HT1080 (cell line): ENCODE data around the gene FARP2. TPM values are rescaled to one million over a fixed set of nuclear protein-coding genes. Genes with fewer than 3 reads are reported as not detected.

Experiments used
- DNase-seq: peaks from one replicate; pipeline ENCODE4 v3.0.0-alpha.2; 2015; ENCODE audit warnings: low read depth
- total RNA-seq: library from RNA; depleted of rRNA; stranded (reverse); fragments of >200 nt; shearing (Covaris generic); gene quantifications from 2 replicates; pipeline ENCODE4 v1.2.3, GENCODE V29; 2014

The FARP2 gene
- total RNA-seq, 1 experiment from 2014 or later: 33.8 TPM

DNA sequence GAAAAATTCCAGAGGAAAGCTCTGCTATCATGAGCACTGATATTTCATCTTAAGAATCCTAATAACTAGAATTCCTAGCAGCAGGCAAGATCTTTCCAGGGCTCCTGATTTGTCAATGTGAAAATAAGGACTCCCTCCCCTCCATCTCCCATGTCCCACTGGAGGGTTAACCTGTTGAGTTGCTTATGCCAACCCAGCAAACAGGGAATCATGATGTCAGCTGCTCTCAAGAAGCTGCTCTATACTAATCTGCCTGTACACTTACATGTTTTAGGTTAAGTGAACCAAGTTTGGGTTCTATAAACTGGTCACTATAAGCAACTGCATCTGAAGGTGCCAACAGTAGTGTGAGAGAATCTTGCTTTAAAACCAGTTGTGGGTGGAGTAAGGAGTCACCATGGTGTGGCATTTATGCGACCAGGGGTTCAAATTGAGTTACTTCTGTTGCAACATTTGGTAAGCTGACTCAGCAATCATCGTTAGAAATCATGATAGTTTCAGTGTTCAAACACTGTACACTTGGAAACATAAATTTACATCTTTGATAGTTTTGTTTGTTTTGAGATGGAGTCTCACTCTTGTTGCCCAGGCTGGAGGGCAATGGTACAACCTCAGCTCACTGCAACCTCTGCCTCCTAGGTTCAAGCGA, 98.9 kb downstream of the FARP2 start:
- DNase-seq: no peak

DNA sequence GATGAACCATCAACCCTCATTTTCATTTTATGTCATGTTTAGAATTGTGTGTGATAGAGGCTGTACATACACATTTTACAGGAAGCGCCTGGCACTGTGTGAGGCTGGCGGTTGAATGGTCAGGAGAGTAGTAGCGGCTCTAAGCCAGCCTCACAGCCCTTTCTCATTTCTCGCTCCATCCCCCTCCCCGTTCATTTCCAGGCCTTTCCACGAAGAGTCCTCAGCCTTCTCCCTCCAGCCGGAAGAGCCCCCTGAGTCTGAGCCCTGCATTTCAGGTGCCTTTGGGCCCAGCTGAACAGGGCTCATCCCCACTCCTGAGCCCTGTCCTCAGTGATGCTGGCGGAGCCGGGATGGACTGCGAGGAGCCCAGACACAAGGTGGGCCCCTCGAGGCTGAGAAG, 100.5 kb downstream of the FARP2 start:
- DNase-seq: no peak

DNA sequence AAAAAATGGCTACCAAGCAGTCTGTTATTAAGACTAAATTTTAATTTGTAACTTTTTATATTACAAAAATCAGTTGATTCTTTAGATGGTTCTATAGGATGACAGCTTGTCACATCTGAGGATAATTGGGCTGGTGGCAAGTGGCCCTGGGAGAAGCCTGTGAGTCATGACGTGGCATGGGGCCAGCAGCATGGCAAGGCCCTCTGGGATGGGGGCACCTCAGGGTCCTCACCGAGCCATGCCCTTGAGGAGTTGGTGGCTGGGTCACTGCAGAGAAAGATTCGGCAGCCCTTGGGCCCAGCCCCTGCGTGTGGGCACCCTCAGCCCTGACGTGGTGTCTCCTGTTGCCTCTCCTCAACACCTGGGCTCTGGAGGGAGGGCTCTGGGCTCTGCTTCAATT, 102.6 kb downstream of the FARP2 start:
- no peak for DNase-seq

DNA sequence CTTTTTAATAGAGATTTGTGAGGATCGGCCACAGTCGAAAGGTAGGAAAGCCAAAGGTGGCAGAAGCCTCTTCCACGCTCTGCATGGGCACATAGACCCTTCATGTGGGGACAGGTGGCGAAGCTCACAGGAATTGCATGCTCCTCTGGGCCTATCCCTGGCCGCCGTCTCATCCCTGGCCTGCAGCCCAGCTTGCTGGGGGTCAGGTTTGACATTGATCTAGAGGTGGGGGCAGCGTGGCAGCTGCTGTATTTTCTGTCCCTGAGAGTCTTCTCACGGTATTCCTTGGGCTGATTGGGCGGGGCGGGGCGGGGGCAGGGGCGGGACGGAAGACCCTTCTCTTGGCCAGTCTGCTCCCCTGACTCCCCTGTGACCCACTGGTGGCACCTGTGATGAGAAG, 103.4 kb downstream of the FARP2 start:
- DNase-seq: no peak

DNA sequence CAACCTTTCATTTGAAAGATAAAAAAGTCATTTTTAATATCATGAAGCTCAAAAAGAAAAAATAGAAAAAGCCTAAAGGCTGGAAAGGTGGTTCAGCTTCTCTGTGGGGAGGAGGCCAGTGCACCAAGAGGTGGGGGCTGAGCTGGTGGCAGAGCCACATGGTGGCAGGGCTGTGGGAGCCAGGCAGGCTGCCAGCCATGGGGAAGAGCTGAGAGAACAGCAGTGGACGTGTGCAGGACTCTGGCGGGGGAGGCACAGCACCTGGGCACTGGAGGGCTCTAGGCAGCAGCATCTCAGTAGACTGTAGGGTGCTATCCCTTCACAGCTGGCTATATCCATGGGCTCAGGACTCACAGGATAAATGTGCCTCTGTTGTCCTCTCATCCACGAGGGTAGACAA, 104.5 kb downstream of the FARP2 start:
- no peak for DNase-seq

DNA sequence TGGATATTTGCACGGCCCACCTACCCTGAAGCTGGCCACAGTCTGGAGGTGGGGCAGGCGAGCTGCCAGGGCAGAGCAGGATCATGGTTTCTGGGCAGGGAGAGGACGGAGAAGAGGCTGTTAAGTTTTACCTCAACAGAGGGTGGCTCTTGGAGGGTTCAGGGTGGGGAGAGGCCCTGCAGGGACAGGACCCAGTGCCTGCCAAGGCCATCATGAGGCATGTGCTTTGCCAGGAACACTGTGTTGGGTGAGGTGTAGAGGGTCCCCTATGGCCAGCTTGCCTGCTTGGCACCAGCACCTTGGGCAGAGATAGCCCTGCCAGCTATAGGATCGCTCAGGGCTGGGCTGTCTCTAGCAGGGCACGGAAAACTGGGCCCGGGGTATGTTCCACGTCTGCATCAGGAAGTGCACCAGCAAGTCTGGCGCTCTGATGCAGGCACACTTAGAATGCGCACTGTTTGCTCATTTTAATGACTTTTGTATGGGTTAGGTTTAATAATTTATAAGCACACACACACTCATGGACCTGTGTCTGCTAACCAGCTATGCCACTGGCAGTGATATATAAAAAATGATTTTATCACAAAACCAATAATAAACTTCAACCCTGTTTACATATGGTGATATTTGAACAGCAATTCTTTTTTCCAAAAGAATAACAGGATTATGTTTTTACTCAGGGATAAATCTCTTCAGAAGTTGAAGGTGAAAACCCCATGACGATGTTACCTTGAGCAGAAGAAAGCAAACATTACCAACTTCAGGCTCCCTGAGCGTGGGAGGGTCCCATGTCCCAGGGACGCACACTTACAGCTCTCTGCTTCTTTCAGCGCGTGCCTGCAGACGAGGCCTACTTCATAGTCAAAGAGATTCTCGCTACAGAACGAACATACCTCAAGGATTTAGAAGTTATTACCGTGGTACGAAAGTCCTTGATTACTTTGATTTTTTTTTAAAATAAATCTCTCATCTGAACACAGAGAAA, 105.9 kb downstream of the FARP2 start:
- DNase-seq: no peak

DNA sequence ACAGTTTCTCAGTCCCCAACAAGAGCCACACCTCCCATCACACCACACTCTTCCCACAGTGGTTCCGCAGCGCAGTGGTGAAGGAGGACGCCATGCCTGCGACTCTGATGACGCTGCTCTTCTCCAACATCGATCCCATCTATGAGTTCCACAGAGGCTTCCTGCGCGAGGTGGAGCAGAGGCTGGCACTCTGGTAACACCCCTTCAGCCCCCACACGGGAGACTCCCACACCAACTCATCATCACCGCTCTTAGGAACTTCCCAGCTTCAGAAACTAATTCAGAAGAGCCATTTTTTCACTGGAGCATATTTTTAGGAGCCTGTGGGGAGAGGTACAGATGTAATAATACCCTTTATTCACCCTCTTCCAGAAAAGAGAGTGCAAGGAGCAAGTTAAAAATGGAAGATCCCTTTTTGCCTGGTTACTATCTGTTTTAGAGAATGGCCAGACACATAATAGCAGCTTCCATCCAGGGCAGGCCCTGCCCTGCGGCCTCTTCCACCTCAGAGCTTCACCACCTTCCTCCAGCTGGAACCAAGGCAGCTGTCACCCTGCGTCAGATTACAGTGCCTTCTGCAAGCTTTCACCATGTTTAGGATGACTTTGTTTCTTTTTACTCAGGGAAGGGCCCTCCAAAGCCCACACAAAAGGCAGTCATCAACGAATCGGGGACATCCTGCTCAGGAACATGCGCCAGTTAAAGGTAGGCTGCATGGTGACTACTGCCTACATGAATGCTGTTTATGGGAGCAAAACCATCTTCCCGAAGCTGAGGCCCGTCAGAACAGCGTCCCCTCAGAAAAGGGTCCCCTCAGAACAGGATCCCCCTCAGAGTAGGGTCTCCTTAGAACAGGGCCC, 107.4 kb downstream of the FARP2 start:
- no peak for DNase-seq

DNA sequence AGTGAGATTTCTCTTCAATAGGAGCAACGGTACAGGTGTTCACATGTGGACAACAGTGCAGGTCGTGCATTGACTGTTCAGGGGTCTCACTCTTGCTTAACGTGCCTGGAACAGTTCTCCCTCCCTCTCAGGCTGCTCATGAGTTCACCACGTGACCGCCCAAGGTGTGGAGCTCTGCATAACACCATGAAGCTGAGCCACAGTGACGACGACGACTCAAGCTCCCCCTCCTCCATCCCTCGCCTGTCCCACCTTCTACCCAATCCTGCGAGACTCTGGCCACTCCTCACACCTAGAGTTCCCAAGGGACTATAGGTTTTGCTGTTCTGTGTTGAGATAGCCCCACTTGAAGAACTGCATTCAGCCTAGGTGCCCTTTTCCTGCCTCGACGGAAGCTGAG, 109.5 kb downstream of the FARP2 start:
- no peak for DNase-seq

DNA sequence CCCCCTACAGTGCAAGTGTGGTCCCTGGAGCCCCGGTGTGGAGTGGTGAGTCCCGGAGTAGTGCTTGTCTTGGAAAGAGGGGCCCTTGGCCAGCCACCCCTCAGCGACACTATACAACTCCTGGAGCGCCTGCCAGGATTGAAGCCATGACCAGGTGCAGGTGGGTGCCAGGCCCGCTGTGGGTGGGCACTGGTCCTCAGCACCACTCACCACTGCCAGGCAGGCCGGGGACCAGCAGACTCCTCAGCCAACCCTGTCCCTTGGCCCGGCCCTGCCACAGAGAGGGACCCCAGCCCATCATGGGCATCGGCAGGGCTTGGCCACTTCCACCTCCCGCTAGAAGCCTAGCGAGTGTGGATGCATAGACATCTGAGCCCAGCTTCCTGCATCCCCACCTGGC, 110.1 kb downstream of the FARP2 start:
- DNase-seq: no peak

DNA sequence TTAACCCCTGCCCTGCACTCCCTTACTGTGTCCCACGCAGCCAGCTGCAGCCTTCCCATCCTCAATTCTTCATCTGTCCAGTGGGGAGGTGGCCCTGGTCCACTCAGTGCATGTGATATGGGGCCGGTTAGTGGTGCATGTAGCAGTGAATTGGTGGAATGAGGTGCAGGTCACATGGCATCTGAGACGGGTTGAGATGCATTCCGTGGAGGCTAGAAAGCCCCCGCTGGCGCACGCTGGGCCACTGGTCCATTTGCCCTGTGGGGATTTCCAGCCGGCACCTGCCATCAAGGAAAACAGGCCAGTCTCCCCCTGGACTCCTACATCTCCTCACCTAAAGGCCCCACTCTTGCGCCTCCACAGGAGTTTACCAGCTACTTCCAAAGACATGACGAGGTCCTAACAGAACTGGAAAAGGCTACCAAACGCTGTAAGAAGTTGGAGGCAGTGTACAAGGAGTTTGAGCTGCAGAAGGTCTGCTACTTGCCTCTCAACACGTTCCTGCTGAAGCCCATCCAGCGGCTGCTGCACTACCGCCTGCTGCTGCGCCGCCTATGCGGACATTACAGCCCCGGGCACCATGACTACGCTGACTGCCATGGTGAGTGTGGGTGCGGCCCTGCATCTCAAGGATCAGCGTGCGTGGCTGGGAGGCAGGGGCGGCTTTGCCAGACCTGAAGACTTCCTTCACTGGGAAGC, 111.8 kb downstream of the FARP2 start:
- no peak for DNase-seq

DNA sequence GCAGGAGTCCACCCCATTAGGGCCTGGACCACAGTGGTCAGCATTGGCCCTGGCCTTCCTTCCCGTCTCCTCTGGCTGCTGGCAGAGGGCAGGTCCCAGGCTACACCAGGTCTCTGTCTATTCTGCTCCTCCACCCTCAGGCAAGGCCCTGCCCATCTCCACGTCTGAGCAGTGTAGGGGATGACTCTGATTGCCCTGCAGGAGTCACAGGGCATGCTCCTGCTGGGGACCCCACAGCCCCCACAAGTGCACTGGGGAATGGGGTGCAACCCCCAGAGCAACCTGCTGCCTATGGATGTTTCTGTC, 112.3 kb downstream of the FARP2 start:
- no peak for DNase-seq

DNA sequence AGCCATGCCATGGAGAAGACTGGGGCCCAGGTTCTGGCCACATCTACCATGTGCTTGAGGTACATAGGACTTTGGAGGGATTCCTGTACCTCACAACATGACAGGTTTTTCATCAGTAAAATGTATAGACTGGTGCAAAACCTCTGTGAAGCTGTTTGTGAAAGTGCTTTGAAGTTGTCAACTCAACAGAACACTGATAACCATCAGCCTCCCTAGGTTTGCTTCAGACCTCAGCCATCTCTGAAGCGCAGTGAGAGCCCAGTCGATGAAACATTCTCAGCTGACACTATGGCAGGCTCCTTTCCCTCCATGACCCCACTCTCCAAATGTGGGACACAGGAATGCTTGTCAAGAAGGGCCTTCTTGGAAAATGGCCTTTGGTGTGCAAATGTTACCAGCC, 113.7 kb downstream of the FARP2 start:
- DNase-seq: no peak

DNA sequence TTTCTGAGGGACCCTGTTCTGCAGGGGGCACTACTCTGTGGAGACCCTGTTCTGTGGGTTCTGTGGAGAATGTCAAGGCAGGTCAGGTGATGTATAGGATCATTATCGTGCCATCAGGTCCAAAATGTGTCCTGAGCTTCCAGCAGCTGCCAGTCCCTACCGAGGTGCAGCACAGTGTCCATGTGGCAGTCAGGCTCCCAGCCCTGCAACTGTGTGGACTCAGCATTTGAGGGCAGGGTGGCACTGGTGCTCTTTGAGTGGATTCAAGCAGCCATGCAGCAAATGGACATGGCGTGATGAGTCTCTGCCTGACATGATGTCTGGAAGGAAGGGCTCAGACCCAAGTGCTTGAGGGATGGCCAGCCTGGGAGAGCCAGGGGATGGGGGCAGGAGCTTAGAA, 117.3 kb downstream of the FARP2 start:
- DNase-seq: no peak

DNA sequence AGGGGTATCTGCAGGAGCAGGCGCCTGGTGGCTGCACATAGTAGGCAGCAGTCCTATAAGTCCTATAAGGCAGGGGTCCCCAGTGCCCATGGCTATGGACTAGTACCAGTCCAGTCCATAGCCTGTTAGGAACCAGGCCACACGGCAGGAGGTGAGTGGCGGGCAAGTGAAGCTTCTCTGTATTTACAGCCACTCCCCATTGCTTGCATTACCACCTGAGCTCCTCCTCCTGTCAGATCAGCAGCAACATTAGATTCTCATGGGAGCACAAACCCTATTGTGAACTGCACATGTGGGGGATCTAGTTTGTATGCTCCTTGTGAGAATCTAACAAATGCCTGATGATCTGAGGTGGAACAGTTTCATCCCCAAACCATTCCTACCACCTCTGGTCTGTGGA, 119.2 kb downstream of the FARP2 start:
- no peak for DNase-seq

DNA sequence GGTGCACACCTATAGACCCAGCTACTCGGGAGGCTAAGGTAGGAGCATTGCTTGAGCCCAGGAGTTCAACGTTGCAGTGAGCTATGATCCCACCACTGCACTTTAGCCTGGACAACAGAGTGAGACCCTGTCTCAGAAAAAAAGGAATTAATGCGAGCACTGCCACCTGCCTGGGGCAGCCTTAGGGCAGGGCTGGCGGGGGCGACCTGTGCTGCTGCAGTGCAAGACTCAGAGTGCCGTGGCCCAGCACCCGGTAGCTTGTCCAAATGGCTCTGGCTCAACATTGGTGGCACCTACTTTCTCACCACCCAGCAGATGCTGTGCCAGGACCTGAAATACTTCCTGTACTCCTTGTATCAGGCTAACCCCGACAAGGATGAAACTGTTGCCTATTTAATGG, 122.1 kb downstream of the FARP2 start:
- DNase-seq: no peak

DNA sequence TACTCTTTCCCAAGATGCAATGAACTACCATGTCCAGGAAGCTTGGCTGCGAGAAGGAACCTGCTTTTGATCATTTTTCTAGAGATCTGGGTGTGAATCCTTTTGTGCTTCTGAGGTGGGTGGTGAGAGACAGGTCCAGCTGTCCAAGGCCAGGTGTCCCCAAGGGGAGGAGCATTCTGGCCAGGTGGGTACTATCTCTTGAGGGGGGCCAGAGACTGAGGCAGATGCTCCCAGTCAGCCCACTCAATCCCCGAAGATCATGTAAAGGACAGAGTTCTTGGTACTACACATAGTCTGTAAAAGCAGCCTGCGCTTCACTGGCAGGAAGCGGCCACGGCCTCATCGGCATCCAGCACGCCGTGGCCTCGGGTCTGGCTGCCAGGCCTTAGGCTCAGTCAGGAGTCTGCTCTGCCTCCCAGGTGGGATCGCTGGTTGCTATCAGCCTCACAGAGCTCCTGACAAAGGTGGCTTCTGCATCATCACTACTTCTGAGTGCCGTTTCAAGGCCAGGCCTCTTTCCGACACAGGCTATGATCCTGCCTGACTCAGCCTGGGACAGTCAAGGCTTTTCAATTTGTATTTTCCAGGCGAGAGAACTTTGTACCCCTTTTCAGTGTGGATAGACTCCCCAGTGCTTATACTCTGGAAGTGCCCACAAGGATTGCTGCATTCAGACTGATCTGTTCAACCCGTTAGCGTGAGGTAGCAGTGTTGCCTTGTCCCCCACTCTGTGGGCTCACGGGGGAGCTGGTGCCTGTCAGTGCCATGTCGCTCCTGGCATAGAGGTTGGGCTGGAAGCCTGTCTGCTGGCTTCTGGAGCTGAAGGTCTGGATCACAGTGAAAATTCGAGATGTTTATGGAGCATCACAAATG, 123.2 kb downstream of the FARP2 start:
- DNase-seq: no peak

DNA sequence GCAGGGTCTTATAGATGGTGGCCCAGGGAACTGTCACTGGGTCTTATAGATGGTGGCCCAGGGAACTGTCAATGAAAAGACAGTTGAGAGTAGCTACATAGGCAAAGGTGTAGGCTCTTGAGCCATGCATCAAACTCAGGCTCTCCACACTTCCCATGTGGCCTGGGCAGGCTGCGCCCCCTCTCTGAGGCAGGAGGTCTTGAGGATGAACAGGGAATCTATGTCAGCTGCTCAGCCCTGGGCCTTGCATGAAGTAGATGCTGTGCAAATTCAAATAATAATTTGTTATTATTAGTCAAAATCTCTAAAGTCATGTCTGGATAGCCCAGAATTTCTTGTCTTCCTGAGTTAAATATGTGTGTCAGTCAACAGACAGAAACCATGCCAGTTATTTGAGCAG, 125.6 kb downstream of the FARP2 start:
- no peak for DNase-seq

DNA sequence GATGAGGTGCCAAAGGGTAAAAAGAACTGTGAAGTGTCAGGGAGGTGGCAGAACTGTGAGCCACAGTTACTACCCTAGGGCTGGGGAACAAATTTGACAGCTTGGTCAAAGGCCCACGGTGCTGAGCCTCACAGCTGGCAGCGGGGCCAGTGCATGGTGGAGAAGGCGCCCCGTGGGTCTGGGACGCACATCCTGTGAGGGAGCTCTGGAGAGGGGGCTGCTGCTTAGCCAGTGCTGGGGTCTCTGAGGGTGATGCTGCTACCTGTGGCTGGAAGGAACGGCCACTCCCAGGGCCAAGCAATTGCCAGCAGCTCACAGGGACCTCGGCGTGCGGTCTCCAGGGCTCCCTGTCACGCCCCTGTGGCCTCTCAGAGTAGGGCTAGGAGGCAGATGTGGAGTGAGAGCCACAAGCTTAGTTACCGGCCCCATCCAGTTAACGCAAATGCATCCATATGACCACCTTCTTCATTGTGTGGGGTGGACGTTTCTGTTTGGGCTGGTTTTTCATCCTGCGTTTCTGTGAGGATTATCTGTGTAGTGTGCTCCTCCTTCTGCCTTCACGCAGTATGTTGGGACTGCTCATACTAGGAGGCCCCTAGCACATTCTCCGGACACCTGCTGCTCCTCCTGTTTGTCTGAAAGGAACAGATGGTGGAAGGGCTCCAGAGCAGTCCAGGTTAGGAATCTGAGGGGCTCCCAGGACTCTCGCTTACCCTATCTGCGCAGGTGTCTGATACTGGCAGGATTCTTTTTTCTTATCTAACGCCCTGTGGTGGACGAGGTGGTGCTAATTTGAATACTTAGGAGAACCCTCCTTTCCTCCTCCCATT, 126.3 kb downstream of the FARP2 start:
- no peak for DNase-seq

DNA sequence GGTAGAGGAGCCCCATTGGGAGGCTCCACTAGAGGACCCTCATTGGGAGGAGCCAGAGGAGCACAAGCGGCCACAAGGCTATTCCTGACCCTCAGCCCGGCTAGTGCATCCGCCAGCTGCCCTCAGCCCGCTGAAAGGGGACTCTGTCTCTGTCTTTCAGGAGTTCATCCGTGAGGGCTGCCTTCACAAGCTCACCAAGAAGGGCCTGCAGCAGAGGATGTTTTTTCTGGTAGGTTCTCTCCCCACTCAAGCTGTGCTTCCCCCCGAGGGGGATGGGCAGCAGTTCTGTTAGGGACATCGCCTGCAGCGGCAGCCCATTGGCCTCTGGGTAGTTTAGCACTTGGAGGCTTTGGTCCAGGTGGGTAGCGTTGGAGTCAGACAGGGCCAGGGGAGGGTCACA, 127.2 kb downstream of the FARP2 start:
- no peak for DNase-seq
